Gastrocnemius medialis (tissue), 4 donors: ENCODE data around the gene TTN.

Experiments
- CTCF ChIP-seq, 5 experiments: fragments of 450-650 bp in 3 of 5; fragments of 200-600 bp in 2 of 5; sonication (generic) in 2 of 5; IDR thresholded peaks in 4 of 5; conservative IDR thresholded peaks in 1 of 5; 1 replicate in 4 of 5; 2 replicates in 1 of 5; pipeline ENCODE4 v1.5.1; 2016 to 2019; ENCODE audit warnings: antibody characterized with exemption in 5 of 5, mild to moderate bottlenecking in 3 of 5, moderate library complexity in 3 of 5
- POLR2A ChIP-seq, 2 donors: fragments of 450-650 bp; IDR thresholded peaks; one replicate each; pipeline ENCODE4 v1.6.1; 2017; ENCODE audit warnings: antibody characterized with exemption in 2 of 2, mild to moderate bottlenecking in 2 of 2, moderate library complexity in 2 of 2

GRCh38 chr2:178845566-178846457, 38.6 kb upstream of the TTN start:
- TF ChIP-seq CTCF (IDR thresholded peaks at IDR 0.05 in 4 of 5, conservative IDR thresholded peaks at IDR 0.05 in 1 of 5) = no peak
- TF ChIP-seq POLR2A (IDR thresholded peaks at IDR 0.05) = no peak
